Astrocyte of the cerebellum (primary cell): ENCODE results near the gene CSF1.

Experiments used
- DNase-seq: peaks from one replicate; pipeline ENCODE4 v3.0.0-alpha.2; 2011; ENCODE audit warnings: low read depth
- H3K4me3 ChIP-seq: 2 replicates; pipeline ENCODE4 v1.5.1; 2011; ENCODE audit warnings: mild to moderate bottlenecking, low read depth, low read length, moderate library complexity
- in situ Hi-C: cut with HindIII; loops from 2 replicates; pipeline ENCODE4 v1.10.0; 2017; ENCODE audit warnings: low sequenced_read_pairs
- TF ChIP-seq, protein P1 (sequence below): IDR thresholded peaks from 2 replicates; pipeline ENCODE4 v1.5.1; 2012; ENCODE audit warnings: low read length, low read depth, moderate library complexity, mild to moderate bottlenecking; ENCODE audit errors: missing control alignments

Gene CSF1

GRCh38 chr1:109928591-109929111 lies 18.0 kb downstream of the CSF1 start:
- no peak overlapping the region for H3K4me3 ChIP-seq
- peak; percentile 83 for DNase-seq
- in situ Hi-C loops: no loop called here
- TF ChIP-seq, protein P1, sequence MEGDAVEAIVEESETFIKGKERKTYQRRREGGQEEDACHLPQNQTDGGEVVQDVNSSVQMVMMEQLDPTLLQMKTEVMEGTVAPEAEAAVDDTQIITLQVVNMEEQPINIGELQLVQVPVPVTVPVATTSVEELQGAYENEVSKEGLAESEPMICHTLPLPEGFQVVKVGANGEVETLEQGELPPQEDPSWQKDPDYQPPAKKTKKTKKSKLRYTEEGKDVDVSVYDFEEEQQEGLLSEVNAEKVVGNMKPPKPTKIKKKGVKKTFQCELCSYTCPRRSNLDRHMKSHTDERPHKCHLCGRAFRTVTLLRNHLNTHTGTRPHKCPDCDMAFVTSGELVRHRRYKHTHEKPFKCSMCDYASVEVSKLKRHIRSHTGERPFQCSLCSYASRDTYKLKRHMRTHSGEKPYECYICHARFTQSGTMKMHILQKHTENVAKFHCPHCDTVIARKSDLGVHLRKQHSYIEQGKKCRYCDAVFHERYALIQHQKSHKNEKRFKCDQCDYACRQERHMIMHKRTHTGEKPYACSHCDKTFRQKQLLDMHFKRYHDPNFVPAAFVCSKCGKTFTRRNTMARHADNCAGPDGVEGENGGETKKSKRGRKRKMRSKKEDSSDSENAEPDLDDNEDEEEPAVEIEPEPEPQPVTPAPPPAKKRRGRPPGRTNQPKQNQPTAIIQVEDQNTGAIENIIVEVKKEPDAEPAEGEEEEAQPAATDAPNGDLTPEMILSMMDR: no peak

- H3K4me3 ChIP-seq: no peak overlapping the region
- TF ChIP-seq, protein P1: no peak
- in situ Hi-C loops: no loop called here
- DNase-seq: no peak
These were observed 18.5 kb downstream of the CSF1 start for GRCh38 chr1:109929170-109929569.

GRCh38 chr1:109929588-109930251 lies 19.1 kb downstream of the CSF1 start:
- DNase-seq: no peak
- in situ Hi-C loops: no loop called here
- H3K4me3 ChIP-seq: no peak overlapping the region
- TF ChIP-seq, protein P1: no peak

GRCh38 chr1:109930252-109930993 lies 19.8 kb downstream of the CSF1 start:
- TF ChIP-seq, protein P1: no peak
- H3K4me3 ChIP-seq: no peak overlapping the region
- no peak for DNase-seq
- in situ Hi-C loops: no loop called here

DNA sequence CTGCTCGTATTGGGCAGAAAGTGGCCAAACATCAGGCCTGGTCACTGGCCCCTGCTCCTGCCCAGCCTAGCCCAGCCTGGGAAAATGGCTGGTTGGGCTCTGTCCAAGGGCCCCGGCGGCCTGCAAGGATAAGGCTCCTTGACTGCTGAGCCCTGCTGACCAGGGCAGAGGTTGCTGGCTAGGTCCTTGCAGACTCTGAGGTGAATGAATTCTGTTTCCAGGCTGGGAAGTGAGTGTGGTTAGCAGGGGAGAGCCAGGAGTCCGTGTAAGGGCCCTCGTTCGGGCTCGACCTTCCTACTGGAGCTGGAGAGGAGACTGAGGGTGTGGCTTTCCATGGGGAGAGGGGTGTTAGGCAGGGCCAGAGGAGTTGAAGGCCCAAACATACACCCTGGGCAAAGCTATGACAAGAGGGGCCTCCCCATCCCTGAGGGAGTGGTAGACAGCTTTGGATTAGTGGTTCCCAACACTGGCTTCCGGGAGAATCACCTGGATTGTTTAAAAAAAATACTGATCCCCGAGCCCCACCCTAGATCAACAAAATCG lies 20.6 kb downstream of the CSF1 start:
- H3K4me3 ChIP-seq: no peak overlapping the region
- TF ChIP-seq, protein P1: no peak
- in situ Hi-C loops: no loop called here
- DNase-seq: peak; percentile 40

DNA sequence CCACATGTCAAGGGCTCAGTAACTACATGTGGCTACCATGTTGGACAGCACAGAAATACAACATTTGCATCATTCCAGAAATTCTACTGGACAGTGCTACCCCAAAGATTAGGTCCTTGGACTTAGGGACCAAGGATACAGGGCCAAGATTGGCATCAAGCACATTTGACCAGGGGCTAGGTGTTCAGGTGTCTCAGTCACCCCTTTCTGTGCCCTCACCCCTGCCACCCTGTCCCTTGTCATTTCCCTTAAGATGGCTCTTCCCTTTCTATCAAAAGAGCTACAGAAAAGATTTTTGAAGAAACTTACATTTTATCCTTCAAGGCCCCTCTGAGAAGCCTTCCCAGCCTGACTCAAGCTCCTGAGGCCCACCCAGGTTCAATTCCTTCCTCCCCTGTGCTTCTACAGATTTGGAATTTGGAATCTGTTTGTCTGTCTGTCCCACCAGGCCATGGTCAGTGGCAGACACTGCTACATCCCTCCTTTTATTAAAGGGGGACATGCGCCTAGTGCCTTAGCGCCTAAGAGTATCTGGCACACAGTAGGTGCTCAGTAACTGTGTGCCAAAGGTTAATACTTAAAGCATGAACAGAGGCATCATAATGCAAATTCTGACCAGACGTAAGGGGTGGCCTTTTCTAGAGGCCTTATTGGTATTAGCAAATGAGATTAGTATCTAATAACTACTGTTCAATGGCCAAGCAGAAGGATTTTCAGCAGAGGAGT lies 21.4 kb downstream of the CSF1 start:
- TF ChIP-seq, protein P1: no peak
- DNase-seq: no peak
- in situ Hi-C loops: no loop called here
- H3K4me3 ChIP-seq: no peak overlapping the region
